ENCODE data around the gene TCOF1. TPM values are rescaled to one million over a fixed set of nuclear protein-coding genes. Genes with fewer than 3 reads are reported as not detected.

The TCOF1 gene
- total RNA-seq, 1 experiment from 2014 or later, result 75.3 TPM

DNA sequence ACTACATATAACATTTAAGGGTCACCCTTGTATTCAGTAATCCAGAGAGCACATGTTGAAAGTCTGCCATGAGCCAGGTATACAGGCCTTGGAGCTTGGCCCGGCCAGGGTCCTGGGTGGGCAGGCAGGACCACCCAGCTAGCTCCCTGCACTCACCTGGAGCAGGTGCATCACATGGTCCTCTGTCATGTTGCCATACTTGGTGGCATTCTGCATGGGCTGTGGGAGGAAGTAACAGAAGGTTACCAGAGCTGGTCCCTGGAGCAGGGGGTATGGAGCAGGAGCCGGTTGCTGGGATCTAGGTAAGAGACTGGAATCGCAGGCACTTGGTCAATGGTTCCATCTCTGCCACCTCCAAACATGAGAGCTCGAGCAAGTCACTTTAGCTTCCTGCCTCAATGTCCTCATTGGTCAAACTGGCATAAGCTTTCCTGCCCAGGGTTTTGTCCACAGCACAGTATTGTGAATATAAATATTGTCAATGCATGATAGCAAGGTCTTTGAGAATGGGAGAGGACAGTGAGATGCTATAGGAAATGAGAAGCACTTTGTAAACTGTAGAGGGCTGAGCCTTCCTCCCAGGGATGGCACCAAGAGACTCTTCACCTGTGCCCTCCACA, 48.7 kb downstream of the TCOF1 start:
- peaks cover 9% of the 10 kb centered on the region; the same call in 1 of the 2 replicates for H3F3A ChIP-seq (ENCODE audit: insufficient read depth, low read depth)
- DNase-seq, result no peak
- CTCF ChIA-PET, result no interaction called here
- intact Hi-C loops (cut with micrococcal nuclease; ENCODE audit: unreplicated experiment), result no loop called here
- no peak for TF ChIP-seq EZH2 (IDR thresholded peaks at IDR 0.05; ENCODE audit: low read depth)
- POLR2A ChIA-PET (ENCODE audit: unreplicated experiment), result interaction anchor here (0.6 kb wide), 1 partner anchor 330 kb away, joined by 3 read pairs; no protein-coding TSS in a partner anchor
- H3K27ac ChIP-seq, result no peak overlapping the region
- no peak overlapping the region for H2AFZ ChIP-seq
- H3K36me3 ChIP-seq (ENCODE audit: low read depth), result no peaks in the 10 kb centered on the region
- BruUV-seq (replicated peaks), result no TSS peak
- H3K4me3 ChIP-seq, result no peak overlapping the region
- H3K9me3 ChIP-seq (ENCODE audit: insufficient read depth, low read depth), result no peaks in the 10 kb centered on the region
- no peaks in the 10 kb centered on the region for H3K27me3 ChIP-seq (ENCODE audit: insufficient read depth, low read depth)
- H4K20me1 ChIP-seq (ENCODE audit: insufficient read depth), result no peaks in the 10 kb centered on the region
- no peaks in the 10 kb centered on the region for H3K79me2 ChIP-seq (ENCODE audit: low read depth)
- H3K4me2 ChIP-seq, result no peak overlapping the region
- peaks cover 6% of the 10 kb centered on the region for H3K4me1 ChIP-seq (replicated peaks; ENCODE audit: insufficient read depth)
- H3K9me2 ChIP-seq (ENCODE audit: insufficient read depth), result no peaks in the 10 kb centered on the region

DNA sequence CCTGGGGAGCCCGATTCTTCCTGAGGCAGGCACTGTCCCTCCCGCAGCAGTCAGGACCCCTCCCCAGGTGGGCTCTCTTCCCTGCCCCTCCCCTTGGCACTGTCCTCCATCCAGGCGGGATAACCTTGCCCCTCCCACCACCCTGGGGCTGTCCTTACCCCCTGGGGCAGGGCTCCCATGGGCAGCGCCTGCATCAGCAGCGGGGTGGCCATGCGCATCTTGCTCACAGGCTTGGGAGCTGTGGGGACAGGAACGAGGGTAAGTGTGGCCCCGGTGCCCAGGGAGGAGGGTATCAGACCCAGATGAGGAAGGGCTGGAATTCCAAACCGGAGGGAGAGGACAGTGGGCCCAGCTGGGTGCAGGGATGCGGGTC, 49.2 kb downstream of the TCOF1 start:
- Histone ChIP-seq H3K36me3 (ENCODE audit: low read depth) (no peaks in the 10 kb centered on the region), H3K4me2 (no peak overlapping the region), H3K4me1 (replicated peaks; ENCODE audit: insufficient read depth) (peaks cover 6% of the 10 kb centered on the region), H3K27me3 (ENCODE audit: insufficient read depth, low read depth) (no peaks in the 10 kb centered on the region), H3K79me2 (ENCODE audit: low read depth) (no peaks in the 10 kb centered on the region), H2AFZ (no peak overlapping the region), H3F3A (ENCODE audit: insufficient read depth, low read depth) (peaks cover 9% of the 10 kb centered on the region; the same call in 1 of the 2 replicates), H3K27ac (no peak overlapping the region), H3K9me2 (ENCODE audit: insufficient read depth) (no peaks in the 10 kb centered on the region), H3K4me3 (no peak overlapping the region), H3K9me3 (ENCODE audit: insufficient read depth, low read depth) (no peaks in the 10 kb centered on the region), H4K20me1 (ENCODE audit: insufficient read depth) (no peaks in the 10 kb centered on the region)
- TF ChIP-seq, protein P1, sequence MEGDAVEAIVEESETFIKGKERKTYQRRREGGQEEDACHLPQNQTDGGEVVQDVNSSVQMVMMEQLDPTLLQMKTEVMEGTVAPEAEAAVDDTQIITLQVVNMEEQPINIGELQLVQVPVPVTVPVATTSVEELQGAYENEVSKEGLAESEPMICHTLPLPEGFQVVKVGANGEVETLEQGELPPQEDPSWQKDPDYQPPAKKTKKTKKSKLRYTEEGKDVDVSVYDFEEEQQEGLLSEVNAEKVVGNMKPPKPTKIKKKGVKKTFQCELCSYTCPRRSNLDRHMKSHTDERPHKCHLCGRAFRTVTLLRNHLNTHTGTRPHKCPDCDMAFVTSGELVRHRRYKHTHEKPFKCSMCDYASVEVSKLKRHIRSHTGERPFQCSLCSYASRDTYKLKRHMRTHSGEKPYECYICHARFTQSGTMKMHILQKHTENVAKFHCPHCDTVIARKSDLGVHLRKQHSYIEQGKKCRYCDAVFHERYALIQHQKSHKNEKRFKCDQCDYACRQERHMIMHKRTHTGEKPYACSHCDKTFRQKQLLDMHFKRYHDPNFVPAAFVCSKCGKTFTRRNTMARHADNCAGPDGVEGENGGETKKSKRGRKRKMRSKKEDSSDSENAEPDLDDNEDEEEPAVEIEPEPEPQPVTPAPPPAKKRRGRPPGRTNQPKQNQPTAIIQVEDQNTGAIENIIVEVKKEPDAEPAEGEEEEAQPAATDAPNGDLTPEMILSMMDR (conservative IDR thresholded peaks at IDR 0.05), result no peak
- no peak for TF ChIP-seq EZH2 (IDR thresholded peaks at IDR 0.05; ENCODE audit: low read depth)
- intact Hi-C loops (cut with micrococcal nuclease; ENCODE audit: unreplicated experiment), result no loop called here
- POLR2A ChIA-PET (ENCODE audit: unreplicated experiment), result no interaction called here
- no TSS peak for BruUV-seq (replicated peaks)
- CTCF ChIA-PET, result no interaction called here
- DNase-seq, result no peak

- TF ChIP-seq, protein P1 (conservative IDR thresholded peaks at IDR 0.05), result no peak
- no peak for TF ChIP-seq EZH2 (IDR thresholded peaks at IDR 0.05; ENCODE audit: low read depth)
- H3K27me3 ChIP-seq (ENCODE audit: insufficient read depth, low read depth), result no peaks in the 10 kb centered on the region
- BruUV-seq (replicated peaks), result no TSS peak
- H4K20me1 ChIP-seq (ENCODE audit: insufficient read depth), result no peaks in the 10 kb centered on the region
- H3K36me3 ChIP-seq (ENCODE audit: low read depth), result no peaks in the 10 kb centered on the region
- H3K9me2 ChIP-seq (ENCODE audit: insufficient read depth), result no peaks in the 10 kb centered on the region
- intact Hi-C loops (cut with micrococcal nuclease; ENCODE audit: unreplicated experiment), result no loop called here
- H3K27ac ChIP-seq, result no peak overlapping the region
- H3K4me2 ChIP-seq, result no peak overlapping the region
- no peaks in the 10 kb centered on the region for H3K79me2 ChIP-seq (ENCODE audit: low read depth)
- CTCF ChIA-PET, result no interaction called here
- POLR2A ChIA-PET (ENCODE audit: unreplicated experiment), result no interaction called here
- no peak overlapping the region for H3K4me3 ChIP-seq
- no peak overlapping the region for H2AFZ ChIP-seq
- DNase-seq, result no peak
- H3K9me3 ChIP-seq (ENCODE audit: insufficient read depth, low read depth), result no peaks in the 10 kb centered on the region
- H3F3A ChIP-seq (ENCODE audit: insufficient read depth, low read depth), result peaks cover 9% of the 10 kb centered on the region; the same call in 1 of the 2 replicates
- peaks cover 6% of the 10 kb centered on the region for H3K4me1 ChIP-seq (replicated peaks; ENCODE audit: insufficient read depth)
Measured at GRCh38 chr5:150407096-150407720, 49.7 kb downstream of the TCOF1 start.

Data from PC-9 (cell line).